NAMALWA (cell line): Measurements from ENCODE around the gene ALDH1A1.
"Not testable (repeated sequence)": the region's sequence is repeated elsewhere in the genome, so short reads cannot be mapped to it uniquely, and the experiment has no call there.

ENCODE experiments used
- DNase-seq: peaks from one replicate; pipeline ENCODE4 v3.0.0-alpha.2; 2015; ENCODE audit warnings: low spot score

Gene ALDH1A1

GRCh38 chr9:72943844-72944462, 8.9 kb downstream of the ALDH1A1 start:
- no peak for DNase-seq

GRCh38 chr9:72942451-72942850, 10.4 kb downstream of the ALDH1A1 start:
- DNase-seq: no peak

GRCh38 chr9:72939581-72939980, 13.3 kb downstream of the ALDH1A1 start:
- not testable (repeated sequence) for DNase-seq

- no peak for DNase-seq
These were observed 15.3 kb downstream of the ALDH1A1 start for GRCh38 chr9:72937545-72937944.

- DNase-seq: no peak
These were observed 16.2 kb downstream of the ALDH1A1 start for GRCh38 chr9:72936679-72937078.

- DNase-seq: no peak
These were observed 16.6 kb downstream of the ALDH1A1 start for GRCh38 chr9:72936266-72936665.

GRCh38 chr9:72935595-72935994, 17.3 kb downstream of the ALDH1A1 start:
- no peak for DNase-seq

- no peak for DNase-seq
These were observed 18.9 kb downstream of the ALDH1A1 start for GRCh38 chr9:72933730-72934665.

- DNase-seq: no peak
These were observed 20.2 kb downstream of the ALDH1A1 start for GRCh38 chr9:72932619-72933018.

GRCh38 chr9:72931897-72932296, 21.0 kb downstream of the ALDH1A1 start:
- DNase-seq: no peak

GRCh38 chr9:72931437-72931836, 21.4 kb downstream of the ALDH1A1 start:
- DNase-seq: no peak

- no peak for DNase-seq
These were observed 22.0 kb downstream of the ALDH1A1 start for GRCh38 chr9:72930828-72931227.

GRCh38 chr9:72929542-72929941, 23.3 kb downstream of the ALDH1A1 start:
- no peak for DNase-seq

GRCh38 chr9:72928042-72928507, 24.8 kb downstream of the ALDH1A1 start:
- DNase-seq: no peak

GRCh38 chr9:72926506-72926905, 26.3 kb downstream of the ALDH1A1 start:
- no peak for DNase-seq

GRCh38 chr9:72925891-72926290, 27.0 kb downstream of the ALDH1A1 start:
- no peak for DNase-seq

- DNase-seq: no peak
These were observed 27.6 kb downstream of the ALDH1A1 start for GRCh38 chr9:72925126-72925789.

- no peak for DNase-seq
These were observed 28.6 kb downstream of the ALDH1A1 start for GRCh38 chr9:72924154-72924790.

- DNase-seq: no peak
These were observed 29.8 kb downstream of the ALDH1A1 start for GRCh38 chr9:72923077-72923476.

- no peak for DNase-seq
These were observed 30.8 kb downstream of the ALDH1A1 start for GRCh38 chr9:72921888-72922654.

- no peak for DNase-seq
These were observed 33.5 kb downstream of the ALDH1A1 start for GRCh38 chr9:72919246-72919945.
